SIG-M5 treated with dmso at 0.1 percent for 504 hours (cell line): ENCODE measurements around the gene SNORC.

ENCODE experiments used
- DNase-seq: peaks from one replicate; lab custom pipeline; 2025; ENCODE audit not compliant: unreplicated experiment; lab: John Stamatoyannopoulos, UW

SNORC gene

DNA sequence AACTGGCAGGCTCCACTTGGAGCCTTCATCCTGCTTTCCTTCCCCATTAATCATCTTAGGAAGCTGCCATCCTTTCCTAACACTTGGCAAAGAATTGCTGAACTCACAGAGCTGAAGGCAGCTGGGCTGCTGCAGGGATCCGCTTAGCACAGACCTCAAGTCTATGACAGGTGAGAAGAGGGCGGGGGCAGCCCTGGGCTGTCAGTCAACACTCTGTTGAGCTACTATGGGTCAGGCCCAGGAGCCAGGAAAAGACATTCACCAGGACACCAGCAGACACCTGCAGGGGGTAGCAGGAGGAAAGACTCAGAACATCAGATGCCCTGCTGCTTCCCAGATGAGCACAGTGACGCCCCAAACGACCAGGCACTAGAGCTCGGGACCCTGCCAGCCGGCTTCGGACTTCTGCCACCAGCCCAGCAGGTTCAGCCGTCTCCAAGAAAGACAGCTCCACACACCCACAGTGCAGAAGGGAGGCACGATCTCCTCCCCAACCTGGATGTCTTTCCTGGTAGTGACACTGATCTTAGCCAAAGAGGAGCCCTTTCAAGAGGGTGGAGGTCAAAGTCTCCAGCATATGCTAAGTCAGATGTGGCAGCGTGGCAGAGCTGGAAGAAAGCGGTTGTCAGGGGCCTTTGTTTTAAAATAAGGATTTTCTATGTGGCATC, 55.2 kb downstream of the SNORC start:
- DNase-seq, result no peak

DNA sequence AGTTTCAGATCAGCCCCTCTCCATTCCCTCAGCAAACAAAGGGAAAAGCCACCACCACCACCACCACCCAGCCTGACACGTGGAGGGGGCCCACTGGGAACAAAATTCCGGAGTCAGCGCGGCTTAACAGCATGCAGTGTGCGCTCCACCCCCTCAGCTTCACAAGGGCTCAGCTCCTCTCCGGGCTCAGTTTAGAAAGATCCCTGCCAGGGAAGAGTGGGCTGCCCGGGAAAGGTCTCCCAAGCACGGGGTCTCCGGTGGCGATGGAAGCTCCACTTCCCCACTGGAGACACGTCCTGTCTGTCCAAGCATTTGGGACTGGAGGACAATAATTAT, 55.7 kb downstream of the SNORC start:
- no peak for DNase-seq

DNA sequence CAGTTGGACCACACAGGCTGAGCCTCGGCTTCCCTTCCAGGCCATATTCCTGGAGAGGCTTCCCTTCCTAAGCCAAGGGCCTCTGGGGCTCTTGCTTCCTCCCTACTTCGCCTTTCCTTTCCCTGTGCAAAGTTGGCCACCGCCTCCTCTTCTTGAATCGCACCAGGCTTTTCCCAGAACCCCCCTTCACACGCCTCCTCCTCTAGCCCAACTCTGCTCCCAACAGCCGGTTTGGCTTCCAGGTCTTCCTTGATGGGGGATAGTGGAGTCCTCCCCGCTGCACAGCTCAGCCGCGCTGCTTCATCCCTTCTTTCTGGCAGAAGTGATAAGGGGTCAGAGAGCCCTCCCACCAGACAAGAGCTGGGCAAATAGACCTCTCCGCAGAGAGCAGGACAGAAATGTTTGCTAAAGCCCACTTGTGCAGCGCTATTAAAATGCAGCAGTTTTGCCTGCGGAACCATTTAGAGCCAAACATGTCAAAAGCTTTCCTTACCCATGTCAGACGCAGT, 56.4 kb downstream of the SNORC start:
- no peak for DNase-seq

DNA sequence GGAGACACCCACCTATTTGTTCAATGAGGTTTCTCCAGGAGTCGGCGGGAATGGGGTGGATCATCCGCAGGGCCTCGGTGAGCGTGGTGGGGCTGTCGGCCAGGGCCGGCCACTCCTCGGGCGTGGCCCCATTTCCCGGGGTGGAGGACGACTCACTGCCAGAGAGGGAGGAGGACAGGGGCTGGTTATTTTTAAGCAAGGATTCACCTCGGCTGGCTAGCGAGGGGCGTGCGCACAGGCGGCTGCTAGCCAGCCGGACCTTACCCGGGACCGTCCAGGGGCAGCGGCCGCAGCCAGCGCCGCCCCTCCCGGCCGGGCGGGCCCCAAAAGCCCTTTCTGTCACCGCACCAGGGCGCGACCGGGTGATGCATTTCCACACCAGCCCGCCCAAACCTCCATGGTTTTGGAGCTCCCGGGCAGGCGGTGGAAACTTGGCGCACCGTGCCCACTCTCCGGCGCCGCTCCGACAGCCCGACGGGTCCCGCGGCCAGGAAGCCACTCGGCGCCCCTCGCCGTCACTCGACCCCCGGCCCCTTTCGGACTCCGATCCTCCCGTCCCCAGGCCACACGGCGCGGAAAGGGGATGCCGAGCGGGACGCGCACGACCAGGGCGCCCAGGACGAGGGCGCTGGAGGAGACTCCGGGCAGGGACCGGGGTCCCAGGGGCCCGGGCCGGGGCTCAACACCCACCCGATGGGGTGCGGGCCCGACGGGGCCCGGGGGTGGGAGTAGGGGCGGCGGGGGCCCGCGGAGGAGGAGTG, 57.1 kb downstream of the SNORC start:
- no peak for DNase-seq

DNA sequence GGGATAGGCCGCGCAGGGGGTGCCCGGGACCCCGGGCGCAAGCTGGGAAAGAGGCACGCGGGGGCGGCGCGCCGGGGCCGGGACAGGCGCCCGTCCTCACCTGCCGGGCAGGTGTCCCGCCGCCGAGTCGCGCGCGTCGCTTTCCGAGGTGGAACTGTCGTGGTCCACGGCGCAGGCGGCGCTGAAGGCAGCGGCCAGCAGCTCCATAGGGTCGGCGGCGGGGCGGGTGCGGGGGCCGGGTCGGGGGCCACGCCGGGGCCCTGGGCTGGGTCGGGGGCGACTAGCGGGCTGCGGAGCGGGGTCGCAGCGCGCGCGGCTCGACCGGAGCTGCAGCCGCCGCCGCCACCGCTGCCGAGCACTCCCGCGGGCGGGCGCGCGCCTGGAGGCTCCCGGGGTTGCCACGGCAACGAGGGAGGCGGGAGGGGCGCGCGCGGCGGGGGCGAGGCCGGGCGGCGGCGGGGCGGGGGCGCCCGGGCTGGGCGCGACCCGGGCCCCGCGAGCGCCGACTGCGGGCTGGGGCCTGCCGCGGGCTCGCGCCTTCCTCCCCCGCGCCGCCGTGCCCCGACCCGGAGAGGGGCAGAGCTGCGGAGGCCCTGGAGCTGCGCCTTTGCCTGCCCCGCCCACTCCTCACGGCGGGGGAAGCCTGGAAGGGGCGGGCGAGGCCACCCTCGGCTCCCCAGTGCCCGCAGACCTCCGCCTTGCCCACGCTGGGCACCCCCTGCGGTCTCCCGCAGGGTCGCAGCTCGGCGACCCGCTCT, 57.9 kb downstream of the SNORC start:
- DNase-seq, result no peak
